GM18498 (cell line): ENCODE data around the gene CAMTA1.

Experiments used
- ATAC-seq: cut with Tn5 transposase; IDR thresholded peaks from one replicate; pipeline ENCODE4 v1.9.1; 2021; ENCODE audit warnings: mild to moderate bottlenecking, moderate library complexity; ENCODE audit not compliant: unreplicated experiment

CAMTA1 gene

DNA sequence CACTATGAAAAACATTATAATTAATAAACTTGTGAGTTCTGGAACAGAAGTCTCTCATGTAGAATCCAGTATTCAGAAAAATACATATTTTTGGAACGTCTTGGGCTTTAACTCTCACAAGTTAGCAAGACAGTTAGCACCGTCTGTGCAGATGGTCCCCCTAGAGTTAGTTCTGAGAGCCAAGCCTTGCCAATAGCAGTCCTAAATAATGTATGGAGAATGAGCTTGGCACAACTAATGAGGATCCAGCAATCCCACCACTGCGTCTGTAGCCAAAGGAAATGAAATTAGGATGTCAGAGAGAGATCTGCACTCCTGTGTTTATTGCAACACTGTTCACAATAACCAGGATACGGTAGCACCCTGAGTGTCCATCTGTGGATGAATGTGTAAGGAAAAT is 931.3 kb downstream of the CAMTA1 start:
- ATAC-seq: no peak

DNA sequence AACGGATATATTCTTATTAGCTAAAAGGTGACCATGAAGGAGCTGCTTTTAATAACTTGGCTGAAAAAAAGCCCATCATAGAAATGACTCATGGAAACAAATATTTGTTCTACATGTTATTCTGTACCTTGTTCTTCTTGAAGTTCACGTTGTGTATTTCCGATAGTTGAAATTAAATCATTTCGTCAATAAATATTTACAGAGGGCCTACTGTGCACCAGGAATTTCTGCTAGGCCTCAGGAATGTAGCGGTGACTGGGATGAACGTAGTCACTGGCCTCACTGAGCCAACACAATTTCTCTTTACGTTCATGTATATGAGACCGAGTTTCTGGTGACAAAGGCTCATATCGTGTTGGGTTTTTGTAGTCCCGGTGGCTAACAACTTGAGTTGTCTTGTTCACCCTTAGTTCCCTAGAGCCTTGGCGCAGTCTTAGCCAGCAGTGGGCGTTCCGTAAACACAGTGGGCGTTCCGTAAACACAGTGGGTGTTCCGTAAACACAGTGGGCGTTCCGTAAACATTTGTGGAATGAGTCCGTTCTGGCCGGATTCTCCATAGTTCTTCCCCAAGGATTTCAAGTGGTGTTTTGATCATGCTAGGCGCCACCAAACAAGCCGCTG is 932.6 kb downstream of the CAMTA1 start:
- ATAC-seq: no peak

DNA sequence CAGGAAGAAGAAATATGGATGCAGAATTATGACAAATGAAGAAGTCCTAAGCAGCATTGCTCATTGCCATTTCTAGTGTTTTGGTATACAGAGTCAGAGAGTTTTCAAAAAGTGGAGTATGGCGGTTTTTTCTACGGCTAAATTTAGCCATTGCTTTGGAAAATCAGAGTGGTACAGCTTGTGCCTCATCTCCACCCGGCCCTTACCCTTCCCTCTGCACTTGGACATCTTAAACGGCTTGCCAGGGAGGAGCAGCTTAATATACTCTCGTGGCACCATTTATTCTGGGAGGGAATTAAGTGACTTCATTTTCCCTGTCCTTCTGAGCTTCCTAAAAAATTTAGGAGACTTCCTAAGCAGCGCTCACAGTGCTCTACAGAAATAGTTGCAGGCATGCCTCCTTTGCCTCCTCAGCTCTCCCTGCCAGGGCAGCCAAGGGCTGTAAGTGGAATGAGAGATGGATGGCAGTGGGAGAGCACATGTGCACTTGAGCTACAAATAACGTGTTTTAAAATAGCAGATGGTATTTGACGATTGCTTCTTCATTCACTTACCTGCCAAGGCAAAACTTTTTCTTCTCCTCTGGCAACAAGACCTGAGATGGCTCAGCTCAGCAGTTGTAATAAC is 934.3 kb downstream of the CAMTA1 start:
- ATAC-seq: no peak

DNA sequence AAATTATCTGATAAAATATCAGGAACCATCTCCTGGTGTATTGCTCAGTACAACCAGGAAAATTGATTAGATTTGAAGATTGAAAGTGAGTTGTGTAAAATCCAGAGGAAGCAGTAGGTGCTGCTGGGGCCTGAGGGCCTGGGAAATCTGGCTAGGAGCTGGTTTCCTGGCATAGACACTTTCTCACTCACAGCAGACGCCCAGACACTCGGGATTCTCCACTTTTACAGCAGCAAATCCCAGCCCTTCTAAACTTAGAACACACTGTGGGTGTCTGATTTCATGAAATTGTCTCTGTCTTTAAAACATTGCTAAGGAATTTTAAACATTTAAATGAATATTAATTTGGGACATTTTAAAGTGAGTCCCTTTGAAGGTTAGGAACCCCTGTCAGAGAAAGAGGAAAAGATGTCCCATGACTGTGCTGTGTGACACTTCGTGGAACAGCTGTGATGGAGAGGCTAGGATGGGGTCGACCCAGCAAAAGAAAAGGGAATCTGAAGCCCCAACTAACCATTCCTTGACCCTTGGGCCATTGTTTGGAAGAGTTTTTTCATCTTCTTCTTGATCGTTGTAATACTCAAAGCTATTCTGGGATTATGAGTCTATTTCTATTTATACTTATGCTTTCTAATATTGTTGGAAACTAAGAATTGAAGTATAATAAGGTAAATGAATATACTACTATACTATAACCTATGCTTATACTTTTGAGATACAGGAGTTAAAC is 936.9 kb downstream of the CAMTA1 start:
- no peak for ATAC-seq

DNA sequence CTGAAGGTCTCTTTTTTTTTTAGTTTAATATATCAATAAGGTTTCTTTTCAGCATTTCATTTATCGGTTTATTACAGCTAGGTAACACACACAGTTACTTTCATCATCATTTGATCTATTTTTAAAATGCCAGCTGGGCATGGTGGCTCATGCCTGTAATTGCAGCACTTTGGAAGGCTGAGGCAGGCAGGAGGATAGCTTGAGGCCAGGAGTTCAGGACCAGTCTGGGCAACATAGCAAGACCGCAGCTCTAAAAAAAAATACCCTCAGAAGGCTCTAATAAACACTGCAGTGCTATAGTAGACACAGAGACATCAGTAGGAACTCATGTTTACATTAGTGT is 937.4 kb downstream of the CAMTA1 start:
- ATAC-seq: no peak

DNA sequence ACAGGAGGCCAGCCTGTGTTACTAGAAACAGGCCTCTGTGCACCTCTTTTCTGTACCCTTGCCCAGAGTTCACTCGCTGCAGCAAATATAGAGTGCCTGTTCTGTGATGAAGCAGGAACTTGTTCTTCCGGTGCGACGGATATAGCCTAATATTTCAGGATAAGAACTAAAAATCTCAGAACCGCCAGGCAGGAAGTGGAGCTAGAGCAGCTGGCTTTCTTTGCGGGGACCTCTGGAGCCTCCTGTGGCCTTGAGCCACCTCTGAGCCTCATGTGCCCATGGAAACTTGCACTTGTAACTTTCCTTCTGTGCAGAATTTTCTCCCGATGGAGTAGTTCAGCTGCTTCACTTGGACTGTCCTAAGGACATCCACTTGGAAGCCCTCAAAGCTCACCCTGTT is 941.4 kb downstream of the CAMTA1 start:
- no peak for ATAC-seq

DNA sequence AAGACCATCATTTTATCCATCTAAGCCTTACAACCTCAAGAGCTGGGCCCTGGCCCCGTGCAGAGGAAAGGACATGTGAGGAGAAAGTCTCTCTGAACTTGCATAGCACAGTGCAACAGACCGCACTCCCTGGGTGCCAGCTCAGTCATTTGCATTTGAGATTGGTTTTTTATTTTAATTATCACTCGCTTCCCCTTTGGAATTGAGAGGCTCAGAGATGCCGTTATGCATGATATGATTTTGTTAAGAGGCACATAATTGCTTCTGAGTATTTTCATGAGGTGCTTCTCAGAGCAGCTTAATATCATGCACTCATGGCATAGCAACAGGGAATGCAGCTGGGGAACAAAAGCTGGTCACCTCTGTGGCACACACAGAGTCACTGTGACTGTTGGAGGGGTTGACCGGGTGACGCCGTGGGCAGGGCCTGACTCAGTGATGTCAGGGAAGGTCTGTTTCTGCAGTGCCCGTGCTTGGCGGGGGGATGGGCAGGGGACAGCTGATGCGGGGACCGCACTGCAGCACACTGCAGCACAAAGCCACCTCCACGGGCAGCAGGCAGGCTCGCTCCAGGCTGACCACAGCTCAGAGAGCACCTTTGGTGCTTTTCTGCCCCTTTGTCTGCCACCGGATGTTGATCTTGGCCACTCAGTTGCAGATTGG is 942.7 kb downstream of the CAMTA1 start:
- ATAC-seq: no peak

DNA sequence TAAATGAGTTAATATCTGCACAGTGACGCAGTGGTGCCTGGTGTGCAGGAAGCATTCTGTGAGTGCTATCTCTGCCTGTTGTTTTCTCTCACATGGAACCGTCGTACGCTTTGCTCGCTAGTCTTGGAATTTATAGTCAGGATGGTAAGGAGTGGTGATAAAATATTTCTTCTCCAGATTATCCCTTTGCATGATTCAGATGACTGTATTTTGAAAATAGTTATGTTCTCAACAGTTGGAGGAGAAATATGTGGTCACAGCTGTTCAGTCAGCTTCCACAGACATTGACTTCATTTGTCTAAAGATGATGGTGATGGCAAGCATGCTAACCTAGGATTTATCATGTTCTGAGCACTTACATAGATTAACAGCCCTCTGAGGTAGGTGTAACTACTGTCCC is 944.5 kb downstream of the CAMTA1 start:
- ATAC-seq: no peak

DNA sequence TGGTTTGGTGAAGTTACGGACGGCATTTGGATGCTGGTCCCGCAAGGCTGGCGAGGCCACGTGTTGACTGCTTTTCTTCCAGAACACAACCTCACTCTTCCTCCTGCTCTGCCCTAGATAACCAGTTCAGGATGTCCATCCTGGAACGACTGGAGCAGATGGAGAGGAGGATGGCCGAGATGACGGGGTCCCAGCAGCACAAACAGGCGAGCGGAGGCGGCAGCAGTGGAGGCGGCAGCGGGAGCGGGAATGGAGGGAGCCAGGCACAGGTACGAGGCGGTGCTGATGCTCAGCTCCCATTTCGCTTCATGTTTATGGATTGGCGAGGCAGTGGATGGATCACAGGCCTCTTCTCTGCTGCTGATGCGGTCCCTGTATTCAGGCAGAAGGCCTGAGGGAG is 947.1 kb downstream of the CAMTA1 start:
- no peak for ATAC-seq

DNA sequence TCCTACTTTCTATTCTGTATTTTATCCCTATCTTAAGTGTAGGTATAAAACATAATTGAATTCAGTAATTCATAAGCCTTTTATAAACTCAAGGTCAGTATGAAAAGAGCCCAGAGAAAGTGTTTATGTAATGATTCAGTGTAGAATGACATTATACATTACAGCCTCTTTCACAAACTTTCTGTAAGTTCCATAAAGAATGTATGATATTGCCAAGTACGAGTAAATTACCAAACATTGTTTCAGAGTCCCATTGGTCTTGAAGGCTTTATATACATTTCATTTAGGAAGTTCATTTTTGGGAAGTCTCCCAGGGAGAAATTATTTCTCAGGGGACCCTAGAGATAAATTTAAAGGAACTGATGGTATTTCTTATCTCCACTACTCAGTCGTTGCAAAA is 948.0 kb downstream of the CAMTA1 start:
- ATAC-seq: no peak

DNA sequence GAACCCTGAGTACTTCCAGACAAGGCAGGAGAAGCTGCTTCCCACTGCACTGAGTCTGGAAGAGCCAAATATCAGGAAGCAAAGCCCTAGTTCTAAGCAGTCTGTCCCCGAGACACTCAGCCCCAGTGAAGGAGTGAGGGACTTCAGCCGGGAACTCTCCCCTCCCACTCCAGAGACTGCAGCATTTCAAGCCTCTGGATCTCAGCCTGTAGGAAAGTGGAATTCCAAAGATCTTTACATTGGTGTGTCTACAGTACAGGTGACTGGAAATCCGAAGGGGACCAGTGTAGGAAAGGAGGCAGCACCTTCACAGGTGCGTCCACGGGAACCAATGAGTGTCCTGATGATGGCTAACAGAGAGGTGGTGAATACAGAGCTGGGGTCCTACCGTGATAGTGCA is 952.8 kb downstream of the CAMTA1 start:
- ATAC-seq: no peak

DNA sequence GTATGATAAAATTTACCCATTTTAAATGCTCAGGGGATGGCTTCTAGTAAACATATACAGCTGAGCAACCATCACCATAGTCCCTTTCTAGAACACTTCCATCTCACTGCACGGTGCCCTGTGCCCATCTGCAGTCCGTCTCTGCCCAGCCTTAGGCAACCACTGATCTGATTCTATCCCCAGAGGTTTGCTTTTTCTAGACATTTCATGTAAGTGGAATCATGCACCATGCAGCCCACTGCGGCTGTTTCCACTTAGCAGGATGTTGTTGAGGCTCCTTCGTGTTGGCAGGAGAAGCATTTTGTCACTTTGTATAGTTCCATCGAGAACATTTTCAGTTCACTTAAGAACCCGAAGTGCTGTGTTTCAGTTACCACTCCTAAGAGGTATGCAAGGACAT is 958.1 kb downstream of the CAMTA1 start:
- no peak for ATAC-seq

DNA sequence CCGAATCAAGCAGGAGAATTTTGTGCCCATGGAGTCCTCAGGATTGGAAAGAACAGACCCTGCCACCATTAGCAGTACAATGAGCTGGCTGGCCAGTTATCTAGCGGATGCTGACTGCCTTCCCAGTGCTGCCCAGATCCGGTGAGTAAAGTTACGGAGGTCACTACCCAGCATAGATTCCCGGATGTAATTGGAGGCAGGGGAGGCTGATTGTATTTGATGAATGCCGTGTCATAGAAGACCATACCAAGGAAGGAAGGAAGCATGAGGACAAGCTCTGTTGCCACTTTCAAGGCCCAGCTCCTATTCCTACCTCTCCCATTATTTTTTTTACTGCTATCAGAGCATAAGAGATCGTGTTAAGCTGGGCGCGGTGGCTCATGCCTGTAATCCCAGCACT is 959.6 kb downstream of the CAMTA1 start:
- ATAC-seq: no peak

DNA sequence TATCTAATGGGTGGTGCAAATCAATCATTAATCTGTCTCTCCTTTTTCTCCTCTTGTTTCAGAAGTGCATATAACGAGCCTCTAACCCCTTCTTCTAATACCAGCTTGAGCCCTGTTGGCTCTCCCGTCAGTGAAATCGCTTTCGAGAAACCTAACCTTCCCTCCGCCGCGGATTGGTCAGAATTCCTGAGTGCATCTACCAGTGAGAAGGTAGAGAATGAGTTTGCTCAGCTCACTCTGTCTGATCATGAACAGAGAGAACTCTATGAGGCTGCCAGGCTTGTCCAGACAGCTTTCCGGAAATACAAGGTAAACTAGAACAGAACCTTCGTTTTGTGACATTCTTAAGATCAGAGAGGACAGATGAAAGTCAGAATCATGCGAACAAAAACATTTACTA is 960.5 kb downstream of the CAMTA1 start:
- ATAC-seq: no peak

DNA sequence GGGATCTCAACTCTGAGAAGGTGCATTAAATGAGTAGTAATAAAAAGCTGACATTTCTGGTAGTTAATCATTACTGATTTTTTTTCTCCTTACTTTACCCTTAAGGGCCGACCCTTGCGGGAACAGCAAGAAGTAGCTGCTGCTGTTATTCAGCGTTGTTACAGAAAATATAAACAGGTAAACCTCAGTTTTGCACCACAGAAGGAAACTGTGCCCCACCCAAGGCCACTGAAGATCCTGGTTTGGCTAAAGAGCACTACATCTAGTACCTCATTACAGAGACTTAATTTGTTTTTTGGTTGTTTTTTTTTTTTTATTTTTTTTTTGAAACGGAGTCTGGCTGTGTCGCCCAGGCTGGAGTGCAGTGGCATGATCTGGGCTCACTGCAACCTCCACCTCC is 962.4 kb downstream of the CAMTA1 start:
- no peak for ATAC-seq

DNA sequence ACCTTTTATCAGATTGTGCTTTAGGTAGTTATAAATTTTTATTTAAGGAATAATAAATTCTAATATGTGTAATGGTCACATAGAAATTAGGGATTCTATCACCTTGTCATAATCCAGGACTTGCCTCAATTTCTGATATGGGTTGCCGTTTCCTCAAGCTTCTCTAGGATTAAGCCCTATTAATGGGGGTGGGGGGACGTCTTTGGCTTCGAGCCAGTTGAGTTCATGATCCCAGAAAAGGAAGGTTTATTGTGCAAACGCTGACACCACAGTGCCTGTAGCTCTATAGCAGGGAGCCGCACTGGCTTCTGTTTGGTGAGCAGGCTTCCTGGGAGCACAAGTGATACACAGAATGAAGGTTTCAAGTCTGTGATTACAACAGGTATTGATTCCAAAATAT is 963.9 kb downstream of the CAMTA1 start:
- no peak for ATAC-seq

DNA sequence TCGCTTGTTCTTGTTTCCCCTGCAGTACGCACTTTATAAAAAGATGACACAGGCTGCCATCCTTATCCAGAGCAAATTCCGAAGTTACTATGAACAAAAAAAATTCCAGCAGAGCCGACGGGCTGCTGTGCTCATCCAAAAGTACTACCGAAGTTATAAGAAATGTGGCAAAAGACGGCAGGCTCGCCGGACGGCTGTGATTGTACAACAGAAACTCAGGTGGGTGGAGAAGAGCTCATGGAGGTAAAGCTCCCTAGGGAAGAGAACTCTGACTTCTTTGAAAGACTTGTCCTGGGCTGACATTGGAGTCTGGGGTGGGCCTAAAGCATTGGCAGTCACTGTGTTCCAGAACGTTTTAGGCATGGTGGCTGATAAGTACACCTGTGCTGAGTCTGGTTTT is 965.9 kb downstream of the CAMTA1 start:
- ATAC-seq: no peak

DNA sequence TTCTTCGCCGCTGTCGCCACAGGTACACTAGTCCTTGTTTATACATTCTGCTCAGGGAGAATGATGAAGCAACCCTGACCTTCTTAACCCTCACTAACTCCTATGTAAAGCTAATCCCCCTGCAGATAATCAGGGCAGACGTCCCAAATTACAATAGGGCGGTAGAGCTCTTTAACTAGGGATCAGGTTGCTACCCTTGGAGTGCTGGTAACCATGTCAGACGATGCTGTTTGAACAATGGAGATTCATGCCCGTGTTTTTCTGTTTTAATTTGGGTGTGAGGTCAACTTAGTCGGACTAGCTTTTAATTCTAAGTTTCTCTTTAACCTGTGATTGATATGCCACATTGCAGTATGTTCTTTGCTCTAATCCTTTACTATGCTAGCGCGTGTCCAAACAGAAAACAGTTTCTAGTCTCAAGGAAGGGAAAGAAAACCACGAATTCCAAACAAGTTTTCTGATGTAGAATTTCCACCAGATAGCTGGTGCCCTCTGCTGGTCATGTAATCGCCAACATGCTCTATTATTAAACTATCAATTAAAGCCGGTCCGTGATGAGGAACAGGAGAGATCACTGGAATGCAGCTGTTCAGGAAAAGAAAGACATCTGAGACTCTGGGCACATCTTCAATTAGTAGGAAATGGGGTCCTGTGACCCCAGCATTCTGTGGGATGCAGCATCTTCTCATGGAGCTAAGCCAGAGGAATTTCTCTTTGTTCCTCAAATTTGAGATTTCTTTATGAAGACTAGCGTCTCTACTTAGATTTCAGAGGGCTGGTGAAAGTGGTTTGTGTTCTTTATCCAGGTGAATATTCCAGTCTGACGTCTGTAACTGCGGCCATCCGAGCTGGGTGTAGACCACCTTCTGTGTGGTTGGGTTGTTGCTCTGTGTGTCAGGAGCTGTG is 967.5 kb downstream of the CAMTA1 start:
- ATAC-seq: no peak

DNA sequence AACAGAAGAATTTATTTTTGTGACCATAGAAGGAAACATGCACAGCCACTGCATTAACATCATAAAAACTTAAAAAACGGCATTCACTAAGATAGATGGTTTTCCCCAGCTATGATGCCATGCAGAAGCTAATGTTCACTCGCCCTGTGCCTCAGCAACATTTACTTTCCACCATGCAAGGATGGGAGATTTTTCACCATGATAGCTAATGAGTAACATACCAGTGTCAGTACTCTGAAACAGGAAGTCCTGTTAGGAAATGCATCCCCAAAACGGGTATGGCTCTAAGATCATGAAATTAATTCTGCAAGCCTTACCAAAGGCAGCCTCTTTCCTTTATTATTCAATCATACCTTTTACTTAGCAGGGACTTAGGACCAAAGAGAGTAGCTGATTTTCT is 968.4 kb downstream of the CAMTA1 start:
- no peak for ATAC-seq

DNA sequence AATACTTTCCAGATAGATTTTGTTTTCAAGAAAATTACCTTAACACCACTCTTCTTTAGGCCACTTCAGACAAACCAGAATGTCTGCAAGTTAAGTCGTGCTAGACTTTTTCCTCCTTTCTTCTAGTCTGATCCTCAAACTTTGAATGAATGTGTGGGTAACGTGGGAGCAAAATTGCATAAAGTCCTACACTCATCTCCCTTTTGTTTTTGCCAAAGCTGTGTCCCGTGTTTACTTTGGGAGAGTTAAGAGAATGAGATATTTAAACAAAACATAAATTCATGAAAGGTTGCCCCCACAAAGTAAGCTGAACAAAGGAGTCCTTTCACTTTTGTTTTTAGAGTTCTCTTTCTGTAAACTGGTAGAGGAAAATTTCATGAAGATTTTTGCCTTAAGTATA is 969.0 kb downstream of the CAMTA1 start:
- no peak for ATAC-seq

DNA sequence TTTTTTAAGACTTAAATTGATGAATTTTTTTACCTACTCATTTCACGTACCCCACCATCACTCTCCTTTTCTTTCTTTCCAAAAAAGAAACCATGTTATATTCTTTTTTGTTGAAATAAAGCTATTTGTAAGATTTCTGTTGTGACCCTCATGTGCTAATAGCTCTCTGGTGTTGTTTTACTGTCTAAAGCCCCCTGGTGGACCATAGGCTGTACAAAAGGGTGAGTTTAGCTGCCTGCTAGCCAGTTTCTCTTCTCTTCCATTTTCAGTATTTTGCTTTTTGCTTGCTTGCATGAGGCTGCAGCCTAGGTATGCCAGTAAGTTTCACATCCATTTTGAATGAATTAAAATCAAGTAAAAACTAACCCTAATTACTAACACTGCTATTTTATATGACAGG is 970.2 kb downstream of the CAMTA1 start:
- ATAC-seq: no peak
